ENCODE data around the gene NABP2.
"Not testable (repeated sequence)": the region's sequence is repeated elsewhere in the genome, so short reads cannot be mapped to it uniquely, and the experiment has no call there.

Gene NABP2

DNA sequence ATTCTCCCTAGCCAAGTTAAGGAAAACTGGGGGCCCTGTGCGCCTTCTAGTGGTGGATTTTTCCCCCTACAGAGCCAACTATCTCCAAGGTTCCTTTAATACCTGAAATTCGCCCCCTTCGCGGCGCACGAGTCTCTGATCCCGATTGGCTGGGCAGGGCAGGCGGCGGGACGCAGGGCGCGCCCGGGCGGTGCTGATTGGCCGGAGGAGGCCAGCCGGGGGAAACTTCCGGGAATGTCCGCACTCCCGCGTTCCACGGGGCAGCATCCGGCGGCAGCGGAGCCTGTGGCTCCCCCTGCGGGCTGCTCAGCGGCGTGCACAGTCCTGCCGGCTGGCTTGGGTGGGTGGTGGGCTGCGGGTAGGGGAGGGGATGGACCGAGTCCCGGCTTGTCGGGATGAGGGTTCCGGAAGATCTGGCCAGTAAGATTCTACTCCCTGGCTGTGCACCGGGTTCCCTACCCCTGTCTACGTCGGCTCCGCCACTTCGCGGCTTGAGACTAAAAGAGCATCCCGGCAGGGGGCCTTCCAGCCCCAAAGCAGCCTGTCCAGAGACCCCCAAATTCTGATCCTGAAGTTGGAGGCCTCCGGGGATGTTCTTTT, at the start of gene NABP2:
Gene NABP2, plus strand, starts transcription at position 241 of the 600 bp plus-strand sequence. CDS start 515 bp downstream, outside the sequence.
- peak; percentile 75 for DNase-seq (ENCODE audit: low read depth)

- DNase-seq (ENCODE audit: low read depth), result no peak
Measured at GRCh38 chr12:56178347-56178746, 45.8 kb upstream of the NABP2 start.

DNA sequence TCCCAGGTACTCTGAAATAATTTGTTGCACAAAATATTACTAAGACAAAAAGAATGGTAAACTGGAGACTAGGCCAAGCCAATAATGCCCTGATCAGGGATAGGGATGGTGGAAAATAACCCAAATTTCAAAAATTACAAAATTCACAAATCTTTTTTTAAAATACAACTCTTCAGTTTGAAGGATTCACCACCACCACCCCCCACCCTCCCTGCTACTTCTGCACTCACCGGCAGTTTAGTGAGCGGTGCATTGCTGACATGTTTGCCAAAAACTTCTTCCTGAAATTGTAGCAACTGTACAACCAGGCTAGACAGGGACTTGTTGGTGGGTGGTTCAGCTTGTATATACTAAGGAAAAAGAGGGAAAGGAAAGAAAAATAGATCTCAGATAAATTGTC, 37.2 kb upstream of the NABP2 start:
- DNase-seq (ENCODE audit: low read depth), result no peak

DNA sequence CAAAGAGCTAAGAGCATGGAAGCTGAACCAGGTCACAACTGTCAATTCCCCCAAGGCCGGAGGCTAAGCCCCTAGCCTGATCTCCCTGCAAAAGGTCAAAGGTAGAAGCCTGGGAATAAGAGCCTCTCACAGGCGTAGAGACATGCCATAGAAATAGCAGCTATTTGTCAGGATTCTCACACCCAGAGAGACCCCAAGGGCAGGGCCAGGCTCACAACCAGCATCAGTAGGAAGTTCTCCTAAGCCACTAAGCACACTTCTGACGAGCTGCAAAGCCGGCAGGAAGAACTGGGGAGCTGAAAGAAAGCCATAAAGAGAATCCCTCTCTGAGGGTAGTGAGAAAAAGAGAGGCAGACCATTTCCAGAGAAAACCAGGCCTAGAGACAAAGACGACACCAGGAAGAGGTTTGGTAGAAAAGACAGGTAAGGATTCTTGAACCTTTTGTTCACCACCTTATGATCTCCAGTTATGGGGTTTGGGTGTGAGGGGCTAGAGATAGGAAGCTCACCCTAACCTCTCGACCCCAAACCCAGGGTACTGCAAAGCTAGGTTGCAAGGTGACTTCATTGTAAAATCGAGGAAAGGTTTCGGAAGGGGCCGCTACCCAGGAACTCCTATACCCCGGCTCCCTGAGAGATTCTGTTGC, 35.9 kb upstream of the NABP2 start:
- no peak for DNase-seq (ENCODE audit: low read depth)

GRCh38 chr12:56188778-56189098, 35.4 kb upstream of the NABP2 start:
- DNase-seq (ENCODE audit: low read depth), result no peak

- peak; percentile 66 for DNase-seq (ENCODE audit: low read depth)
Measured at GRCh38 chr12:56189099-56189917, 34.8 kb upstream of the NABP2 start, which contains the start of gene SMARCC2. Gene SMARCC2 (minus strand): TSS chr12:56189483. CDS start chr12:56189461, 22 bp downstream.

DNA sequence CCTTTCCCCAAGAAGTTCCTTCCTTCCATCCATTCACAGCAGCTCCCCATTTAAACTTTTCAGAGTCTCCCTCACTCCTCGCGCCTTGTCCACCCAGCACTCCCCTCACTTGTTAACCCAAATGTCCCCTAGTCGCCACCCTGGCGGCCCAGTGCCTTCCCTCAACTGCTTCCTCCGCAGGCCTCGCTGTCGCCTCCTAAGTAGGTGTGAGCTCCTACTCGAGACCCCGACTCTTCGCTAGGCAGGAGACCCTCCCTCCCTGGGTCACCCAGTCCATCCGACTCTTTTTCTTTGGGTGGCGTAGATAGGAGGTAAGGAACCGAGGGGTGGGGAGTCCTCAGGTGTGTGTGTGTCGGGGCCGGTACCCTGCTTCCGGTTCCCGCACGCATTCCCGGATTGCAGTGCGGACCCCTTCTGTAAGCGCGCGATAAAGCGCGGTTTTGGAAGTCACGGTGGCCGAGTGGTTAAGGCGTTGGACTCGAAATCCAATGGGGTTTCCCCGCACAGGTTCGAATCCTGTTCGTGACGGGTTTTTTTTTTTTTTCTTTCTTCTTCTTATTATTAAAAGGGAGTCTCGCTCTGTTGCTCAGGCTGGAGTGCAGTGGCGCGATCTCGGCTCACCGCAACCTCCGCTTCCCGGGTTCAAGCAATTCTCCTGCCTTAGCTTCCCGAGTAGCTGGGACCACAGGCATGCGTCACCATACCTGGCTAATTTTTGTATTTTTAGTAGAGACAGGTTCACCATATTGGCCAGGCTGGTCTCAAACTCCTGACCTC, 34.0 kb upstream of the NABP2 start:
- peak; percentile 46 for DNase-seq (ENCODE audit: low read depth)

GRCh38 chr12:56190695-56191155, 33.4 kb upstream of the NABP2 start:
- no peak for DNase-seq (ENCODE audit: low read depth)

GRCh38 chr12:56192582-56192981, 31.6 kb upstream of the NABP2 start:
- DNase-seq (ENCODE audit: low read depth), result no peak

- peak; percentile 62 for DNase-seq (ENCODE audit: low read depth)
Measured at GRCh38 chr12:56193025-56193578, 31.0 kb upstream of the NABP2 start.

DNA sequence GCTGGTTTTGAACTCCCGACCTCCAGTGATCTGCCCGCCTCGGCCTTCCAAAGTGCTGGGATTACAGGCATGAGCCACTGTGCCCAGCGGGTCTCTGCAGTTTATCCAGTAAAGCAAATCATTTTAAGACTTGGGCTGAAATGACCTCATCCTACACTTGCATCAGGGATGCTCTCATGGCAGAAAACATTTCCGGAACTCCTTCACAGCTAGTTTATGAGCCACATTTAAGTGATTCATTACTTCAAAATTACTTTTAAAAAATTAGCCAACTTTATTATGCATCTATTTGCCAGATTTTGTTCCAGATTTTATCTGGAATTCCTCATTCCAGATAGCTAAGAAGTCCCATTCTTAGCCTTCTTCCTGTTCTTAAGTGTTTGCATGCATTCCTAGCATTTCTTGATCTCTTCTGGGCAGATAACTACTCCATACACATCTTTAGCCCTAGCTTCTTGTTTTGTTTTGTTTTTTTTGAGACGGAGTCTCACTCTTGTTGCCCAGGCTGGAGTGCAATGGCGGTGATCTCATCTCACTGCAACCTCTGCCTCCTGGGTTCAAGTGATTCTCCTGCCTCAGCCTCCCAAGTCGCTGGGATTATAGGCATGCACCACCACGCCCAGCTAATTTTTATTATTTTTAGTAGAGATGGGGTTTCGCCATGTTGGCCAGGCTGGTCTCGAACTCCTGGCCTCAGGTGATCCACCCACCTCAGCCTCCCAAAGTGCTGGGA, 27.2 kb upstream of the NABP2 start:
- not testable (repeated sequence) for DNase-seq (ENCODE audit: low read depth)

DNA sequence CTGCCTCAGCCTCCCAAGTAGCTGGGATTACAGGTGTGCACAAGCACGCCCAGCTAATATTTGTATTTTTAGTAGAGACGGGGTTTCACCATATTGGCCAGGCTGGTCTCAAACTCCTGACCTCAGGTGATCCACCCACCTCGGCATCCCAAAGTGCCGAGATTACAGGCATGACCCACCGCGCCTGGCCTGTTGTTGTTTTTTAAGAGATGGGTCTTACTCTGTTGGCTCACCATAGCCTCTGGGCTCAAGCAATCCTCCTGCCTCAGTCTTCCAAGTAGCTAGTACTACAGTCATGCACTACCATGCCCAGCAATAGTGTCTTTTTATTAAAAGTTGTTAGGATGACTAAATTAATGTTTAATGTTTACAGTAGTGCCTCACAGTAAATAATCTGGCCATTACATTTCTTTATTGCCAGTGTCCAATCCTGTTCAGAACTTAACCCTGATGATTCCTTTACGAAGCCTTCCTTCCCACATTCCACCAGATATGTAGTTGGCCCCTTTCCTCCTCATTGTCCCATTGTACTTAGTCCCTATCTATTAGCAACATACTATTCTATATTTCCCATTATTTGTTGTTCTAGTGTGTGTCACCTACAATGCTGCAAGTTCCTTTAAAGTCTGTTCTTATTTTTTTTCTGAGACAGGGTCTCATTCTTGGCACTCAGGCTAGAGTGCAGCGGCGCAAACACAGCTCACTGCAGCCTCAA, 26.1 kb upstream of the NABP2 start:
- no peak for DNase-seq (ENCODE audit: low read depth)

GRCh38 chr12:56198836-56199235, 25.3 kb upstream of the NABP2 start:
- no peak for DNase-seq (ENCODE audit: low read depth)

DNA sequence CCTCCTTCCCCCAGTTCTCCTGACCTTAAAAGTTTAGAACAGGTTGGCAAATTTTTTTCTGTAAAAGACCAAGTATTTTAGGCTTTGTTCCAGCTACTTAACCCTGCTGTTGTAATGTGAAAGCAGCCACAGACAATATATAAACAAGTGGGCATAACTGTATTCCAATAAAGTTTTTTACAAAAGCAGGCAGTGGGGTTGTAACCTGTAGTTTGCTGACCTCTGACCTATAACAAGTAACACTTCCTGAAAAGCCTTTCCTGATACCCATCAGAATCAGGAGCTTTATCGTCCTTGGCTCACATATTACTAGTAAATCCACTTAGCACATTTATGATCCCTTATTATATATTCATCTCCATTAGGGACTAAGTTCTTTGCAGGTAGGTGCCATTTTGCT, 21.8 kb upstream of the NABP2 start:
- DNase-seq (ENCODE audit: low read depth), result no peak

- no peak for DNase-seq (ENCODE audit: low read depth)
Measured at GRCh38 chr12:56202838-56203237, 21.3 kb upstream of the NABP2 start.

DNA sequence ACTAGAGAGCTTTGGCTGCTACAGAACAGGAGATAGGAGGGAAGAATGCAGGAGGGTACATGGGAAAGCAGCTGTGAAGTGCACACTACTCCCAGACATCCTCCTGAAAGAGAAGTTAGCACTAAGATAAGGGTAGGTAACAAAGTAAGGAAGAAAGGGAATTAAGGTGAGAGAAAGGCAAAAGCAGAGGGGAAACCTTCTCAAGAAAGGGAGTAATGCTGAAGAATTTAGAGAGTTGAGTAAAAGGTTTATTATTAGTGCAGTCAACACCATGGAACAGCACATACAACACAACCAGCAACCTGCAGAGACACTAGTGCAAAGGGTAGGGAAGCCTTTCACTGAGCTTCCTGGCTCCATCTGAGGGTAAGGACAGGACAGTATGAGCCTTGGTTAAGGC, 19.9 kb upstream of the NABP2 start:
- no peak for DNase-seq (ENCODE audit: low read depth)

- no peak for DNase-seq (ENCODE audit: low read depth)
Measured at GRCh38 chr12:56205445-56205844, 18.7 kb upstream of the NABP2 start.

- no peak for DNase-seq (ENCODE audit: low read depth)
Measured at GRCh38 chr12:56206452-56207166, 17.5 kb upstream of the NABP2 start.

GRCh38 chr12:56208006-56208405, 16.1 kb upstream of the NABP2 start:
- no peak for DNase-seq (ENCODE audit: low read depth)

DNA sequence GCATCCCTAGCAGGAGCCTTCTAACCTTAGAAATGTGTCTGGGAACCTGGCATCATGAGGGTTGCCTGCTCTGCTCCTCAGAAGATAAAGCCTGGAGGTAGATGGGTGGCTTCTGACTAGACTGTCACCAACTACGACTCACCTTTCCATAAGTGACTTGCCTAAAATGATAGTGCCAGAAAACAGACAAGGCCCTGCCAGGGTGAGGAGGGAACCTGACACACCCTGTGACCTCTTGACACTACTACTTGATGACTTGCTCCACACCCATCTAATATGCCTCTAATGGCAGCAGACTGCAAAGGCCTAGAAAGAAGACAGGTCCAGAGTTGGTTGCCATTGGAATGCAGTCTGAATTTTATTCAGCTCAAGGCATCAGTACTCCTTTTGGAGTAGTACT, 11.8 kb upstream of the NABP2 start:
- no peak for DNase-seq (ENCODE audit: low read depth)

Measured in stimulated activated CD8-positive, alpha-beta memory T cell treated with anti-CD3 and anti-CD28 coated beads, Interleukin-15, amount 100 ng/mL, for 1 hour (primary cell).